ENCODE data around the gene PYGM. TPM values are rescaled to one million over a fixed set of nuclear protein-coding genes. Genes with fewer than 3 reads are reported as not detected.

PYGM gene
- total RNA-seq, 1 experiment from 2014 or later, result 6.6 TPM

GRCh38 chr11:64745189-64745520 is 14.6 kb downstream of the PYGM start:
- no peak for TF ChIP-seq RORB (CRISPR knock-in tag; IDR thresholded peaks at IDR 0.05)
- no peak for TF ChIP-seq ATF1 (CRISPR knock-in tag; IDR thresholded peaks at IDR 0.05)
- peak; percentile 32; the same call in 1 of the 2 replicates for TF ChIP-seq HMGXB4 (CRISPR knock-in tag; IDR thresholded peaks at IDR 0.05)
- TF ChIP-seq PRDM15 (CRISPR knock-in tag; IDR thresholded peaks at IDR 0.05), result no peak
- 0 out of 2 replicates have a peak, but pooled peaks have one; percentile 62 for TF ChIP-seq ZNF232 (CRISPR knock-in tag; IDR thresholded peaks at IDR 0.05)
- TF ChIP-seq TEAD1 (CRISPR knock-in tag; IDR thresholded peaks at IDR 0.05), result no peak
- 0 out of 2 replicates have a peak, but pooled peaks have one; percentile 3 for TF ChIP-seq ZNF219 (CRISPR knock-in tag; IDR thresholded peaks at IDR 0.05; ENCODE audit: borderline replicate concordance)
- TF ChIP-seq MLX (CRISPR knock-in tag; IDR thresholded peaks at IDR 0.05), result no peak
- TF ChIP-seq EMX1 (CRISPR knock-in tag; IDR thresholded peaks at IDR 0.05), result no peak
- TF ChIP-seq ESRRA (CRISPR knock-in tag; IDR thresholded peaks at IDR 0.05; ENCODE audit: borderline replicate concordance), result no peak
- no peak for TF ChIP-seq ARID4B (CRISPR knock-in tag; IDR thresholded peaks at IDR 0.05; ENCODE audit: borderline replicate concordance)
- TF ChIP-seq STAT6 (CRISPR knock-in tag; conservative IDR thresholded peaks at IDR 0.05; ENCODE audit: low read depth), result no peak
- no peak for TF ChIP-seq E2F1 (CRISPR knock-in tag; IDR thresholded peaks at IDR 0.05)
- no peak for TF ChIP-seq ZNF423 (CRISPR knock-in tag; IDR thresholded peaks at IDR 0.05)
- no peak for TF ChIP-seq FOXP1 (CRISPR knock-in tag; IDR thresholded peaks at IDR 0.05; ENCODE audit: borderline replicate concordance)
- no peak for TF ChIP-seq NR3C1 (CRISPR knock-in tag; conservative IDR thresholded peaks at IDR 0.05; ENCODE audit: low read depth)
- ChIA-PET POLR2A (interaction anchor here (1.0 to 2.6 kb wide), 2 partner anchors 15 to 33 kb away, joined by 5 to 8 read pairs; partner anchors contain the start of genes PYGM and SF1), CTCF (interaction anchor here (0.6 to 8.6 kb wide), 14 partner anchors 9 to 296 kb away, joined by 3 to 150 read pairs (median 16); partner anchors contain the start of genes MAP4K2, NRXN2, PYGM and SF1)
- DNase-seq (ENCODE audit: low spot score) (peak; percentile 67), ATAC-seq (no peak)
- Mint-ChIP-seq H3K4me1 (peaks cover 27% of the 10 kb centered on the region), H3K27me3 (ENCODE audit: low read depth) (peaks cover 32% of the 10 kb centered on the region), H3K9me3 (no peaks in the 10 kb centered on the region), H3K27ac (no peak overlapping the region; the same call in 1 of the 2 replicates), H3K36me3 (no peaks in the 10 kb centered on the region), H3K4me3 (peak overlapping the region; percentile 82)
